OCI-LY7 (cell line): ENCODE measurements around the gene PACSIN3. TPM values are rescaled to one million over a fixed set of nuclear protein-coding genes. Genes with fewer than 3 reads are reported as not detected.

Experiments
- BruUV-seq: library from RNA; stranded (reverse); fragments of 400-500 nt; replicated peaks from 2 replicates; lab custom pipeline; 2021; lab: Mats Ljungman, UMichigan
- CTCF ChIA-PET: fragments of 300-600 bp; sonication (Branson Sonifier 250); formaldehyde crosslinking; loops from one replicate; lab custom pipeline; 2022; ENCODE audit warnings: antibody characterized with exemption; ENCODE audit not compliant: unreplicated experiment; lab: Charles Lee
- POLR2A ChIA-PET: fragments of 300-600 bp; sonication (Branson Sonifier 250); formaldehyde crosslinking; loops from one replicate; lab custom pipeline; 2022; ENCODE audit warnings: antibody characterized with exemption; lab: Charles Lee
- DNase-seq: peaks from one replicate; pipeline ENCODE4 v3.0.0-alpha.2; 2015; ENCODE audit warnings: low spot score
- H2AFZ ChIP-seq: fragments of 200-600 bp; sonication (generic), shearing (Covaris generic); 2 replicates; pipeline ENCODE4 v1.6.1; 2014; ENCODE audit warnings: mild to moderate bottlenecking, antibody characterized with exemption, low read length, moderate library complexity
- H3K27ac ChIP-seq: fragments of 200-600 bp; sonication (generic); 2 replicates; pipeline ENCODE4 v1.5.1; 2014; ENCODE audit warnings: mixed run types, low read depth, mild to moderate bottlenecking, moderate library complexity, low read length, inconsistent platforms; ENCODE audit not compliant: poor library complexity, severe bottlenecking
- H3K36me3 ChIP-seq: fragments of 200-600 bp; sonication (generic); 2 replicates; pipeline ENCODE4 v1.6.1; 2014; ENCODE audit warnings: mild to moderate bottlenecking, antibody characterized with exemption, low read length, moderate library complexity, mixed read lengths; ENCODE audit not compliant: insufficient read depth
- H3K4me1 ChIP-seq: fragments of 200-600 bp; sonication (generic); 2 replicates; pipeline ENCODE4 v1.5.1; 2014; ENCODE audit warnings: mild to moderate bottlenecking, low read length; ENCODE audit not compliant: insufficient read depth, poor library complexity, severe bottlenecking
- H3K4me2 ChIP-seq: fragments of 200-600 bp; sonication (generic); 2 replicates; pipeline ENCODE4 v1.6.1; 2014; ENCODE audit warnings: mild to moderate bottlenecking, low read length
- H3K4me3 ChIP-seq: fragments of 200-600 bp; sonication (generic); 2 replicates; pipeline ENCODE4 v1.5.1; 2014; ENCODE audit warnings: mild to moderate bottlenecking, low read depth, low read length; ENCODE audit not compliant: poor library complexity, severe bottlenecking
- H3K79me2 ChIP-seq: fragments of 200-600 bp; sonication (generic); 2 replicates; pipeline ENCODE4 v1.6.1; 2016; ENCODE audit warnings: low read depth, mild to moderate bottlenecking, low read length, moderate library complexity, mixed read lengths; ENCODE audit not compliant: insufficient read depth
- H3K9me2 ChIP-seq: fragments of 200-600 bp; sonication (generic); 2 replicates; pipeline ENCODE4 v1.6.1; 2016; ENCODE audit warnings: mild to moderate bottlenecking, low read length, mixed read lengths; ENCODE audit not compliant: insufficient read depth
- H3K9me3 ChIP-seq: fragments of 200-600 bp; sonication (generic); 2 replicates; pipeline ENCODE4 v1.6.1; 2014; ENCODE audit warnings: mild to moderate bottlenecking, mixed run types, low read length, mixed read lengths
- H4K20me1 ChIP-seq: fragments of 200-600 bp; sonication (generic); 2 replicates; pipeline ENCODE4 v1.6.1; 2014; ENCODE audit warnings: mild to moderate bottlenecking, antibody characterized with exemption, low read length, moderate library complexity, mixed read lengths; ENCODE audit not compliant: insufficient read depth
- EZH2phosphoT487 ChIP-seq: fragments of 200-600 bp; sonication (generic); IDR thresholded peaks from 2 replicates; pipeline ENCODE4 v1.6.1; 2018; ENCODE audit warnings: low read depth, borderline replicate concordance, mild to moderate bottlenecking, mixed run types, antibody characterized with exemption, low read length, moderate library complexity, mixed read lengths
- intact Hi-C: fragments of 100-400 bp; cut with micrococcal nuclease; formaldehyde crosslinking; loops from one replicate; pipeline ENCODE4 v1.10.0; 2022; ENCODE audit not compliant: unreplicated experiment
- total RNA-seq, 2 experiments: library from RNA; depleted of rRNA in 1 of 2; stranded (reverse); fragments of >200 nt in 1 of 2; shearing (Covaris generic) in 1 of 2; gene quantifications; 2 replicates each; pipeline ENCODE4 v1.2.3, GENCODE V29; 2014 to 2022
- TF ChIP-seq, protein P1 (sequence below): fragments of 200-600 bp; sonication (generic); conservative IDR thresholded peaks from 2 replicates; pipeline ENCODE4 v1.5.1; 2014; ENCODE audit warnings: mild to moderate bottlenecking, antibody characterized with exemption, low read length, moderate library complexity, mixed read lengths

PACSIN3 gene
- total RNA-seq, 2 experiments from 2014 or later, result not detected

DNA sequence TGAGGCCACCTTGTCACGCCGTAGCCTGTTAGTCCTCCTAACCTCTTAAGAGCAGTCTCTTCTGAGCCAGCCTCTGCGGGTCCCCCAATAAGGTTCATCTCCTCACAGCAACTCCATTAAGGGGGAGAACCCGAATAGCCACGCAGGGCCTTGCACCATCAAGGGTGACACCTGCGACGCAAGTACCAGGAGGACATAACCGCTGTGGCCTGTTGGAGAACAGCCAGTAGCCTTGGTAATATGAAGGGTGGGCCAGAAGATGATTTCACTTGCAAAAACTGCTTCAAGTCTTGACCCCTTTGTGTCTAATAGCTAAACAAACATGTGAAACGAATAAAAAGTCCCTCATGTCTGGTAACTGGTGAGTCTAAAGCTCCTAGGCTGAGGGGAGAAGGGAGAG lies 24.3 kb downstream of the PACSIN3 start:
- intact Hi-C loops, result loop anchor here (1.0 kb wide), 1 partner anchor 273 kb away; no protein-coding TSS in a partner anchor
- CTCF ChIA-PET, result interaction anchor here (0.6 kb wide), 1 partner anchor 248 kb away, joined by 3 read pairs; no protein-coding TSS in a partner anchor

DNA sequence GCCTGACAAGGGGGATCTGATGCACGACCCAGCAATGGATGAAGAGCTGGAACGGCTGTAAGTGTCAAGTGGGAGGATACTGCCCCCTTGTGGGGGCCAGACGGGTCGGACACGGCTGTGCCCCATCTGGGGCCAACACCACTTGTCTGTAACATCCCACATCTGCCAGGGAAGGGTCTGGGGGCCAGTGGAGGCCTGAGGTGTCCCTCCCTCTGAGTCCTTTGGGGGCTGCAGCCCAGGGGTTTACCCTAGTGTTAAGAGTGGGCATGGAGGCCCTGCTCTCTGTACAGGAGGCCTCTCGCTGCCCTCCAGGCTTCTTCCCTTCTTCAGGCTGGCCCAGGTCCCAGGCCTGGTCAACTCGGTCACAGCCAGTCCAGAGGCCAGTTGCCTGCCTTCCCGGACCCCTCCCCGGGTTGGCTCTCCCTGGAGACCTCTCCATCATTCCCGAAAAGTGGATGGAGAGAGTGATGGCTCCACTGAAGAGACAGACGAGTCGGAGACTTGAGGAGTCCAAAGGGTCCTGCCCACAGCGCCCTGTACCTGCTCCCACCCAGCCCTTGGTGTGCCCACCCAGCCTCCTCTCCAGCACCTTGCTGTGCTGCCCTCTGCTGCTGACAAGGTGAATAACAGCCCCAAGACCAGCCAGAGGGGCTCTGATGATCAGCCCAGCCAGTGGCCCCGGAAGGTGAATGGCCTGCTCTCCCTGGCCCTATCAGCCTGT lies 24.9 kb downstream of the PACSIN3 start:
- Histone ChIP-seq H3K4me2 (no peak overlapping the region), H3K9me3 (no peaks in the 10 kb centered on the region), H3K9me2 (no peaks in the 10 kb centered on the region), H3K4me1 (peaks cover 31% of the 10 kb centered on the region), H3K4me3 (no peak overlapping the region), H2AFZ (no peak overlapping the region), H3K79me2 (no peaks in the 10 kb centered on the region), H3K27ac (peak overlapping the region; percentile 44), H3K36me3 (peaks cover 77% of the 10 kb centered on the region), H4K20me1 (no peaks in the 10 kb centered on the region)
- CTCF ChIA-PET, result no interaction called here
- no peak for TF ChIP-seq EZH2phosphoT487
- TF ChIP-seq, protein P1, sequence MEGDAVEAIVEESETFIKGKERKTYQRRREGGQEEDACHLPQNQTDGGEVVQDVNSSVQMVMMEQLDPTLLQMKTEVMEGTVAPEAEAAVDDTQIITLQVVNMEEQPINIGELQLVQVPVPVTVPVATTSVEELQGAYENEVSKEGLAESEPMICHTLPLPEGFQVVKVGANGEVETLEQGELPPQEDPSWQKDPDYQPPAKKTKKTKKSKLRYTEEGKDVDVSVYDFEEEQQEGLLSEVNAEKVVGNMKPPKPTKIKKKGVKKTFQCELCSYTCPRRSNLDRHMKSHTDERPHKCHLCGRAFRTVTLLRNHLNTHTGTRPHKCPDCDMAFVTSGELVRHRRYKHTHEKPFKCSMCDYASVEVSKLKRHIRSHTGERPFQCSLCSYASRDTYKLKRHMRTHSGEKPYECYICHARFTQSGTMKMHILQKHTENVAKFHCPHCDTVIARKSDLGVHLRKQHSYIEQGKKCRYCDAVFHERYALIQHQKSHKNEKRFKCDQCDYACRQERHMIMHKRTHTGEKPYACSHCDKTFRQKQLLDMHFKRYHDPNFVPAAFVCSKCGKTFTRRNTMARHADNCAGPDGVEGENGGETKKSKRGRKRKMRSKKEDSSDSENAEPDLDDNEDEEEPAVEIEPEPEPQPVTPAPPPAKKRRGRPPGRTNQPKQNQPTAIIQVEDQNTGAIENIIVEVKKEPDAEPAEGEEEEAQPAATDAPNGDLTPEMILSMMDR, result peak; percentile 81
- peak; percentile 89 for DNase-seq
- intact Hi-C loops, result loop anchor here (1.0 kb wide), 1 partner anchor 272 kb away; no protein-coding TSS in a partner anchor
- BruUV-seq, result no TSS peak
- POLR2A ChIA-PET, result no interaction called here

More for the DNA sequence above, 24.3 kb downstream of the PACSIN3 start:
- no peaks in the 10 kb centered on the region for H3K9me2 ChIP-seq
- H3K4me1 ChIP-seq, result peaks cover 25% of the 10 kb centered on the region
- no peak overlapping the region for H3K27ac ChIP-seq
- H4K20me1 ChIP-seq, result no peaks in the 10 kb centered on the region
- H3K4me2 ChIP-seq, result no peak overlapping the region
- no peak overlapping the region for H2AFZ ChIP-seq
- TSS peak; percentile 62 for BruUV-seq
- H3K79me2 ChIP-seq, result no peaks in the 10 kb centered on the region
- H3K36me3 ChIP-seq, result peaks cover 78% of the 10 kb centered on the region
- no peak for DNase-seq
- no peak overlapping the region for H3K4me3 ChIP-seq
- no peaks in the 10 kb centered on the region for H3K9me3 ChIP-seq
- POLR2A ChIA-PET, result no interaction called here
- TF ChIP-seq, protein P1, result no peak
- TF ChIP-seq EZH2phosphoT487, result no peak

DNA sequence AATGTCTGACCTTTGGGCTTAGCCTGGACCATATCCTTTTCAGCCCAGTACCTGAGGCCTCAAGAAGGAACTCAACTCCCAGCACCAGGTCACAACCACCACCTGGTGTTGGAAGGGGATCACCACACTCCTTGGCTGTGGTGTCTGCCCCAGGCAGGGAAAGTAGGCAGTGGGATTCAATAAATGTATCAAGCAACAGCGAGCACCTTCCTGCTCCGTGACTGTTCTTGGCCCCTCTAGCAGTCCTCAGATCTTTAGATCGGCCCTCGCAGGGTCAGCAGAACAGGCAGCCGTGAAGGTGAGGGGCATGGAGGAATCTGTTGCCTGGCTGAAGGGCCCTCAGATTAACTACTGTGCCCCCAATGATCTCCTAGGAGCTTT lies 25.5 kb downstream of the PACSIN3 start:
- BruUV-seq, result no TSS peak
- no peaks in the 10 kb centered on the region for H3K9me3 ChIP-seq
- H3K9me2 ChIP-seq, result no peaks in the 10 kb centered on the region
- H3K79me2 ChIP-seq, result no peaks in the 10 kb centered on the region
- intact Hi-C loops, result loop anchor here (1.0 kb wide), 1 partner anchor 271 kb away; no protein-coding TSS in a partner anchor
- H4K20me1 ChIP-seq, result no peaks in the 10 kb centered on the region
- TF ChIP-seq EZH2phosphoT487, result no peak
- TF ChIP-seq, protein P1, result no peak
- no peak overlapping the region for H3K4me2 ChIP-seq
- DNase-seq, result no peak
- no peak overlapping the region for H3K4me3 ChIP-seq
- ChIA-PET POLR2A (no interaction called here), CTCF (no interaction called here)
- no peak overlapping the region for H2AFZ ChIP-seq
- peak overlapping the region; percentile 44 for H3K27ac ChIP-seq
- H3K4me1 ChIP-seq, result peaks cover 36% of the 10 kb centered on the region
- peaks cover 72% of the 10 kb centered on the region for H3K36me3 ChIP-seq
